ENCODE results near the gene CDC42EP4.
"Not testable (repeated sequence)": the region's sequence is repeated elsewhere in the genome, so short reads cannot be mapped to it uniquely, and the experiment has no call there.

The CDC42EP4 gene

GRCh38 chr17:73267648-73268537 is 43.9 kb downstream of the CDC42EP4 start:
- no peak overlapping the region for H3K4me3 ChIP-seq (ENCODE audit: low read depth, low read length)
- TF ChIP-seq CTCF (IDR thresholded peaks at IDR 0.05; ENCODE audit: low read depth, low read length): no peak
- in situ Hi-C loops (cut with HindIII; ENCODE audit: low sequenced_read_pairs): no loop called here
- DNase-seq (ENCODE audit: low read depth, low spot score): no peak

GRCh38 chr17:73266796-73267195 is 45.0 kb downstream of the CDC42EP4 start:
- in situ Hi-C loops (cut with HindIII; ENCODE audit: low sequenced_read_pairs): no loop called here

GRCh38 chr17:73265646-73266640 is 45.9 kb downstream of the CDC42EP4 start:
- no peak overlapping the region for H3K4me3 ChIP-seq (ENCODE audit: low read depth, low read length)
- in situ Hi-C loops (cut with HindIII; ENCODE audit: low sequenced_read_pairs): no loop called here
- no peak for DNase-seq (ENCODE audit: low read depth, low spot score)
- no peak for TF ChIP-seq CTCF (IDR thresholded peaks at IDR 0.05; ENCODE audit: low read depth, low read length)

More at GRCh38 chr17:73266796-73267195, 45.0 kb downstream of the CDC42EP4 start:
- H3K4me3 ChIP-seq (ENCODE audit: low read depth, low read length): no peak overlapping the region
- no peak for TF ChIP-seq CTCF (IDR thresholded peaks at IDR 0.05; ENCODE audit: low read depth, low read length)
- no peak for DNase-seq (ENCODE audit: low read depth, low spot score)

- DNase-seq (ENCODE audit: low read depth, low spot score); in situ Hi-C loops (cut with HindIII; ENCODE audit: low sequenced_read_pairs); H3K4me3 ChIP-seq (ENCODE audit: low read depth, low read length): not testable (repeated sequence)
These were observed 47.4 kb downstream of the CDC42EP4 start for GRCh38 chr17:73264448-73264847.

- no peak for DNase-seq (ENCODE audit: low read depth, low spot score)
- in situ Hi-C loops (cut with HindIII; ENCODE audit: low sequenced_read_pairs): no loop called here
- TF ChIP-seq CTCF (IDR thresholded peaks at IDR 0.05; ENCODE audit: low read depth, low read length): no peak
- no peak overlapping the region for H3K4me3 ChIP-seq (ENCODE audit: low read depth, low read length)
These were observed 48.8 kb downstream of the CDC42EP4 start for GRCh38 chr17:73262676-73263642.

GRCh38 chr17:73261952-73262675 is 49.7 kb downstream of the CDC42EP4 start:
- no peak for TF ChIP-seq CTCF (IDR thresholded peaks at IDR 0.05; ENCODE audit: low read depth, low read length)
- no peak for DNase-seq (ENCODE audit: low read depth, low spot score)
- in situ Hi-C loops (cut with HindIII; ENCODE audit: low sequenced_read_pairs): no loop called here
- no peak overlapping the region for H3K4me3 ChIP-seq (ENCODE audit: low read depth, low read length)
